ENCODE measurements around the gene CRLF1. TPM values are rescaled to one million over a fixed set of nuclear protein-coding genes. Genes with fewer than 3 reads are reported as not detected.

CRLF1 gene
- total RNA-seq, 4 donors from 2014 or later, result 10.9 to 67.4 (median 42.7) TPM

- 11 to 12% methylated on average over 2 to 5 of the region's 12 CpGs for WGBS, 2 donors (ENCODE audit: low coverage in 1 of 2)
- Histone ChIP-seq H3K27me3 (no peaks in the 10 kb centered on the region), H3K36me3 (peaks cover 0 to 28% of the 10 kb centered on the region in 2 donors), H3K27ac (peak overlapping the region; percentile 88 to 98 (median 92)), H3K9me3 (no peaks in the 10 kb centered on the region), H3K4me3 (peak overlapping the region; percentile 82 to 93), H3K4me1 (peaks cover 0 to 27% (median 13%) of the 10 kb centered on the region in 3 donors)
- TF ChIP-seq EP300 (IDR thresholded peaks at IDR 0.05) (no peak), POLR2A (IDR thresholded peaks at IDR 0.05) (no peak), POLR2AphosphoS5 (IDR thresholded peaks at IDR 0.05) (no peak), CTCF (IDR thresholded peaks at IDR 0.05) (no peak)
- ATAC-seq, result peak; percentile 51
Observed at GRCh38 chr19:18543814-18544475, 62.7 kb downstream of the CRLF1 start.

Small RNA genes within 50 kb of the gene (small RNA-seq; reads per million reads assigned to genes)
- gene RN7SL155P, result 0 reads per million in 4 donors

Other genes starting within 250 kb of the CRLF1 start
- gene GDF15, start 220.6 kb downstream of the CRLF1 start, total RNA-seq, result 1 to 10 TPM in 3 of 4 donors, under 1 TPM in 1; 0.62 to 3.7 (median 3.0) TPM
- 10 to 100 TPM in 1 of 4 donors, 1 to 10 TPM in 3; 1.9 to 19.0 (median 4.8) TPM for gene LRRC25, start 209.2 kb downstream of the CRLF1 start, total RNA-seq
- 10 to 100 TPM; 58.4 to 76.2 (median 61.3) TPM for gene SSBP4, start 187.4 kb downstream of the CRLF1 start, total RNA-seq
- gene ISYNA1, start 168.7 kb downstream of the CRLF1 start, total RNA-seq, result 10 to 100 TPM; 15.2 to 31.6 (median 19.8) TPM
- gene ELL, start 84.7 kb downstream of the CRLF1 start, total RNA-seq, result 10 to 100 TPM; 12.5 to 19.0 (median 14.7) TPM
- gene FKBP8, start 63.2 kb downstream of the CRLF1 start, total RNA-seq, result 100 to 1,000 TPM; 408 to 436 (median 418) TPM
- 100 to 1,000 TPM; 130 to 137 (median 135) TPM for gene KXD1, start 48.9 kb downstream of the CRLF1 start, total RNA-seq
- 100 to 1,000 TPM; 371 to 644 (median 574) TPM for gene UBA52, start 34.9 kb downstream of the CRLF1 start, total RNA-seq
- gene REX1BD, start 18.0 kb downstream of the CRLF1 start, total RNA-seq, result 10 to 100 TPM; 64.8 to 72.6 (median 68.6) TPM
- gene TMEM59L, start 6.1 kb upstream of the CRLF1 start, total RNA-seq, result 1 to 10 TPM in 3 of 4 donors, under 1 TPM in 1; 0.96 to 4.0 (median 2.0) TPM
- 10 to 100 TPM; 12.9 to 19.0 (median 14.6) TPM for gene KLHL26, start 30.2 kb upstream of the CRLF1 start, total RNA-seq
- gene CRTC1, start 76.9 kb upstream of the CRLF1 start, total RNA-seq, result 1 to 10 TPM; 3.8 to 8.9 (median 6.3) TPM
- gene COMP, start 184.5 kb upstream of the CRLF1 start, total RNA-seq, result 1 to 10 TPM in 1 of 4 donors, under 1 TPM in 3; 0.40 to 4.4 (median 0.50) TPM
- gene UPF1, start 225.2 kb upstream of the CRLF1 start, total RNA-seq, result 10 to 100 TPM; 53.6 to 92.2 (median 59.9) TPM

Measured in gastroesophageal sphincter (tissue), 4 donors.